A673 (cell line): Measurements from ENCODE around the gene MSRB3. TPM values are rescaled to one million over a fixed set of nuclear protein-coding genes. Genes with fewer than 3 reads are reported as not detected.

Source experiments
- BruUV-seq: library from RNA; stranded (reverse); fragments of 400-500 nt; replicated peaks from 2 replicates; lab custom pipeline; 2021; lab: Mats Ljungman, UMichigan
- CTCF ChIA-PET: fragments of 300-600 bp; sonication (Branson Sonifier 250); formaldehyde crosslinking; loops from one replicate; lab custom pipeline; 2022; ENCODE audit warnings: antibody characterized with exemption; lab: Charles Lee
- POLR2A ChIA-PET: fragments of 300-600 bp; sonication (Branson Sonifier 250); formaldehyde crosslinking; loops from one replicate; lab custom pipeline; 2022; ENCODE audit warnings: antibody characterized with exemption; ENCODE audit not compliant: low non-redundant PET; lab: Charles Lee
- DNase-seq: peaks from one replicate; pipeline ENCODE4 v3.0.0-alpha.2; 2015; ENCODE audit warnings: low spot score
- H3K27ac ChIP-seq: fragments of 200-600 bp; sonication (generic); 2 replicates; pipeline ENCODE4 v1.5.1; 2016; ENCODE audit warnings: mixed run types, low read depth, mild to moderate bottlenecking, mixed read lengths, antibody characterized with exemption, low read length; ENCODE audit not compliant: poor library complexity, severe bottlenecking
- H3K27me3 ChIP-seq: fragments of 200-600 bp; sonication (generic); replicated peaks from 2 replicates; pipeline ENCODE4 v1.6.1; 2017; ENCODE audit warnings: mixed run types, low read depth, mild to moderate bottlenecking, mixed read lengths, antibody characterized with exemption, low read length; ENCODE audit not compliant: insufficient read depth, poor library complexity
- H3K36me3 ChIP-seq: fragments of 200-600 bp; sonication (generic); 2 replicates; pipeline ENCODE4 v1.6.1; 2016; ENCODE audit warnings: mixed run types, mild to moderate bottlenecking, mixed read lengths, antibody characterized with exemption, low read length; ENCODE audit not compliant: insufficient read depth, poor library complexity, severe bottlenecking
- H3K4me1 ChIP-seq: fragments of 200-600 bp; sonication (generic); 2 replicates; pipeline ENCODE4 v1.6.1; 2017; ENCODE audit warnings: mixed run types, mild to moderate bottlenecking, mixed read lengths, antibody characterized with exemption, low read length; ENCODE audit not compliant: insufficient read depth, poor library complexity, severe bottlenecking
- H3K4me3 ChIP-seq: fragments of 200-600 bp; sonication (generic); 2 replicates; pipeline ENCODE4 v1.5.1; 2016; ENCODE audit warnings: low read depth, mixed run types, mild to moderate bottlenecking, mixed read lengths, low read length; ENCODE audit not compliant: poor library complexity, severe bottlenecking
- H3K9me3 ChIP-seq: fragments of 200-600 bp; sonication (generic); 2 replicates; pipeline ENCODE4 v1.6.1; 2016; ENCODE audit warnings: mixed run types, low read depth, mild to moderate bottlenecking, mixed read lengths, antibody characterized with exemption, low read length; ENCODE audit not compliant: poor library complexity, severe bottlenecking
- EZH2 ChIP-seq: fragments of 200-600 bp; sonication (generic); IDR thresholded peaks from 2 replicates; pipeline ENCODE4 v1.6.1; 2017; ENCODE audit warnings: borderline replicate concordance, low read depth, mild to moderate bottlenecking, mixed read lengths, antibody characterized with exemption, low read length; ENCODE audit not compliant: poor library complexity, severe bottlenecking
- intact Hi-C: fragments of 100-400 bp; cut with micrococcal nuclease; formaldehyde crosslinking; loops from one replicate; pipeline ENCODE4 v1.10.0; 2022; ENCODE audit not compliant: unreplicated experiment
- total RNA-seq: library from RNA; stranded (reverse); gene quantifications from 2 replicates; pipeline ENCODE4 v1.2.3, GENCODE V29; 2021
- TF ChIP-seq, protein P1 (sequence below): fragments of 300-800, 200-600 bp; sonication (generic); conservative IDR thresholded peaks from 2 replicates; pipeline ENCODE4 v1.5.1; 2017; ENCODE audit warnings: low read depth, mild to moderate bottlenecking, antibody characterized with exemption, low read length, moderate library complexity, mixed read lengths

Gene MSRB3
- total RNA-seq, 1 experiment from 2014 or later: 2.1 TPM

DNA sequence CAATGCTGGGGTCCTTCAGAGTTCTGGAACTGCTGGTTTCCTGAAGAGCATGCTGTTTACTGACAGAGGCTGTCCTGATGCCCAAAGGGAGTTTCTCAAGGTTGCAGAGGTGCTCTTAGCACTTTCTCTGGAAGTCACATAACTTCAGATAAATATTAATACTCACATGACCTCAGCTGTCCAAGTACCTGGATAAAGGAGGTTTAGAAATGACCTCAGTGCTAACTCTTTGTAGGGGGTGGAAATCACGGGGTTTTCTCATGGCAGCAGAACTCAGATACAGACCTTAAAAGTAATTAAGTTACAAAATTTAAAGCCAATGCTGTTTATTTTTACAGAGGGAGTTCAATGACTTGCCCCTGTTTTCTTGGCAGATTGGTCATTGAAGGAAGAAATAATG is 225.9 kb downstream of the MSRB3 start:
- H3K27me3 ChIP-seq: no peaks in the 10 kb centered on the region
- H3K27ac ChIP-seq: no peak overlapping the region
- no peaks in the 10 kb centered on the region for H3K36me3 ChIP-seq
- H3K4me1 ChIP-seq: no peaks in the 10 kb centered on the region
- no TSS peak for BruUV-seq
- CTCF ChIA-PET: no interaction called here
- TF ChIP-seq, protein P1, sequence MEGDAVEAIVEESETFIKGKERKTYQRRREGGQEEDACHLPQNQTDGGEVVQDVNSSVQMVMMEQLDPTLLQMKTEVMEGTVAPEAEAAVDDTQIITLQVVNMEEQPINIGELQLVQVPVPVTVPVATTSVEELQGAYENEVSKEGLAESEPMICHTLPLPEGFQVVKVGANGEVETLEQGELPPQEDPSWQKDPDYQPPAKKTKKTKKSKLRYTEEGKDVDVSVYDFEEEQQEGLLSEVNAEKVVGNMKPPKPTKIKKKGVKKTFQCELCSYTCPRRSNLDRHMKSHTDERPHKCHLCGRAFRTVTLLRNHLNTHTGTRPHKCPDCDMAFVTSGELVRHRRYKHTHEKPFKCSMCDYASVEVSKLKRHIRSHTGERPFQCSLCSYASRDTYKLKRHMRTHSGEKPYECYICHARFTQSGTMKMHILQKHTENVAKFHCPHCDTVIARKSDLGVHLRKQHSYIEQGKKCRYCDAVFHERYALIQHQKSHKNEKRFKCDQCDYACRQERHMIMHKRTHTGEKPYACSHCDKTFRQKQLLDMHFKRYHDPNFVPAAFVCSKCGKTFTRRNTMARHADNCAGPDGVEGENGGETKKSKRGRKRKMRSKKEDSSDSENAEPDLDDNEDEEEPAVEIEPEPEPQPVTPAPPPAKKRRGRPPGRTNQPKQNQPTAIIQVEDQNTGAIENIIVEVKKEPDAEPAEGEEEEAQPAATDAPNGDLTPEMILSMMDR: no peak
- no peak for TF ChIP-seq EZH2
- H3K4me3 ChIP-seq: no peak overlapping the region
- intact Hi-C loops: no loop called here
- DNase-seq: no peak
- H3K9me3 ChIP-seq: no peaks in the 10 kb centered on the region
- POLR2A ChIA-PET: no interaction called here

DNA sequence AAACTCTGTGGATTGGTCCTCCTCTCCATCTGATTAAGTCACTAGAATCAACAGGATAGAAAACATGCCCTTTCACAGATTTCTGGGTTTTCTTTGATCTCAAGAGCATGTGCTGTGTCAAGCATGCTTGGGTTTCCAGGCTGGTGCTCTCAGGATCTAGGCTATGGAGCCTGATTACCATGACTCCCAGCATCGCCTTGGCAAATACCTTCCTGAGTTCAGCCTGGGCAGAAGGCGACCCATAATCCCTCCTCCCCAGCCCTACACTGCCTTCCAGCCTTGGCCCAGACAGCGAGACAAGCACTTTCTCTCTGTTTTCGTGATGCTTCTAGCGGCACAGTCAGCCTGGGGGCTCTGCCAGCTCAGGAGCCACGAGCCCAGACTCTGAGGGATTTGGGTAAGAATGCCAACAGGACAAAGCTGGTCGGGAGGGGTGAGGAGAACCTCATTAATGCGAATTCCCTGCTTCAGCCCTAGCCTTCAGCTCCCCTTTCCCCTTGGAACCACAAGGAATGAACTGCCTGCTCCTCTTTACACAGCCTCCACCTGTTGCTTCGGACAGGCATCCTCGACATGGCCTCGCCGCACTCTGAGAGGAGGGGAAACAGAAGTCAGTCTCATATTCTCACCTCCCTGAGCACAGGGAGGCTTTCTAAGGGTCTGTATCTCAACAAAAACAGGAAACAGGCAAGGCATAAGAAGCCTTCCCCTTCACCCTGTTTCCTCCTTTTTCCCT is 227.1 kb downstream of the MSRB3 start:
- ChIA-PET POLR2A (no interaction called here), CTCF (no interaction called here)
- no peak for DNase-seq
- Histone ChIP-seq H3K27ac (no peak overlapping the region), H3K9me3 (no peaks in the 10 kb centered on the region), H3K27me3 (no peaks in the 10 kb centered on the region), H3K4me1 (peaks cover 9% of the 10 kb centered on the region), H3K4me3 (no peak overlapping the region), H3K36me3 (no peaks in the 10 kb centered on the region)
- no TSS peak for BruUV-seq
- intact Hi-C loops: no loop called here
- TF ChIP-seq EZH2: no peak
- TF ChIP-seq, protein P1: no peak

DNA sequence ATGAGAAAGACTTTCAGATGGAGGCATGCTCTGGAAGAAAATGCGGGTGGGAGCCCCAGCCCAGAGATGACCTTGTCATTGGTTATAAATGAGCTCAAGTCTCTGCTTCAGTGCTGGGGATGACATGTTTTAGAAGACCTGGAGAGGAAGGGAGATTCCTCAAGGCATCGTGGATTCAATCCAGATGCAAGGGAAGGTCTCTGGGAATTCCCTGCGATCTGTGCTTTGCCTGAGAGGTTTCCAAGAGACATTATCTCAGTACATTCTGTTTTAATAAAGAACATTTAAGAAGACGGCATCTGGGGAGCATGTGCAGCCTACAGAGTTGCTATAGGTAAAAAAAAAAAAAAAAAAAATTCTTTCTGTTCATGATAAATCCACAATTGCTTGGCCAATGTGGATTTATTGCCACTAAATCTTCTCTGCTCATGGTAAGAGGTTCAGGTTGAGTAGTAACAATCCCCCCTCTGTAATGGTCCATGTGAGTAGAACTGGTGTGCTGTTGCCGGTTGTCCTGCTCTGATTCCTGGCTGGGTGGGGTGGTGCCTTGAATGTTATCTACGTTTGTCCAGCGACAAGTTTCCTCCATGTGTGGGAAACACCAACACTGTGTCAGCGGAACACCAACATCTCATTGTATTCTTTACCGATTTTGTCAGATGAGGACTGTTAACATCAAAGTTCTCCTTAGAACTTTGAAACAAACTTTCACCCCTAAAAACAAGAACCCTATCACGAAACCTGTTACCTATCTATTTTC is 230.0 kb downstream of the MSRB3 start:
- DNase-seq: no peak
- Histone ChIP-seq H3K4me3 (no peak overlapping the region), H3K27me3 (no peaks in the 10 kb centered on the region), H3K27ac (no peak overlapping the region), H3K9me3 (no peaks in the 10 kb centered on the region), H3K36me3 (no peaks in the 10 kb centered on the region), H3K4me1 (peaks cover 23% of the 10 kb centered on the region)
- CTCF ChIA-PET: no interaction called here
- no TSS peak for BruUV-seq
- TF ChIP-seq EZH2: no peak
- TF ChIP-seq, protein P1: no peak
- POLR2A ChIA-PET: no interaction called here
- intact Hi-C loops: no loop called here
